HG03378 (cell line): ENCODE data around the gene PPM1L.
A peak's percentile ranks its signal among the peaks of the same experiment; 100 is the strongest.
"Not testable (repeated sequence)": the region's sequence is repeated elsewhere in the genome, so short reads cannot be mapped to it uniquely, and the experiment has no call there.

Source experiments
- ATAC-seq: cut with Tn5 transposase; IDR thresholded peaks from one replicate; pipeline ENCODE4 v1.9.1; 2021; ENCODE audit warnings: mild to moderate bottlenecking, moderate library complexity; ENCODE audit not compliant: unreplicated experiment

PPM1L gene

GRCh38 chr3:160755776-160756304, at the start of gene PPM1L:
Gene PPM1L (plus strand): TSS chr3:160756231.
- ATAC-seq = peak; percentile 56

GRCh38 chr3:160707187-160707794, 48.7 kb upstream of the PPM1L start:
- ATAC-seq = peak; percentile 71

GRCh38 chr3:160709477-160710182, 46.4 kb upstream of the PPM1L start:
- ATAC-seq = no peak

- ATAC-seq = not testable (repeated sequence)
Measured at GRCh38 chr3:160713144-160713543, 42.9 kb upstream of the PPM1L start.

- no peak for ATAC-seq
Measured at GRCh38 chr3:160719710-160720109, 36.3 kb upstream of the PPM1L start.

- ATAC-seq = peak; percentile 78
Measured at GRCh38 chr3:160720123-160720746, 35.8 kb upstream of the PPM1L start.

- ATAC-seq = no peak
Measured at GRCh38 chr3:160722331-160722730, 33.7 kb upstream of the PPM1L start.

- ATAC-seq = no peak
Measured at GRCh38 chr3:160725338-160725737, 30.7 kb upstream of the PPM1L start.

GRCh38 chr3:160735826-160736225, 20.2 kb upstream of the PPM1L start:
- no peak for ATAC-seq

- ATAC-seq = no peak
Measured at GRCh38 chr3:160738048-160738447, 18.0 kb upstream of the PPM1L start.

GRCh38 chr3:160739079-160739478, 17.0 kb upstream of the PPM1L start:
- no peak for ATAC-seq

- no peak for ATAC-seq
Measured at GRCh38 chr3:160746976-160747375, 9.1 kb upstream of the PPM1L start.

GRCh38 chr3:160747422-160747821, 8.6 kb upstream of the PPM1L start:
- no peak for ATAC-seq

GRCh38 chr3:160748231-160748630, 7.8 kb upstream of the PPM1L start:
- no peak for ATAC-seq

- ATAC-seq = no peak
Measured at GRCh38 chr3:160748787-160749186, 7.2 kb upstream of the PPM1L start.

- no peak for ATAC-seq
Measured at GRCh38 chr3:160753953-160754352, 2.1 kb upstream of the PPM1L start.

- ATAC-seq = no peak
Measured at GRCh38 chr3:160754371-160754854, 1.6 kb upstream of the PPM1L start.

GRCh38 chr3:160754855-160755747, 930 bp upstream of the PPM1L start:
- ATAC-seq = peak; percentile 84

GRCh38 chr3:160757233-160758106, 1.4 kb downstream of the PPM1L start:
- ATAC-seq = no peak
